GM18873 (cell line): ENCODE data around the gene PDCL2.

Experiments used
- ATAC-seq: cut with Tn5 transposase; IDR thresholded peaks from one replicate; pipeline ENCODE4 v1.9.1; 2021; ENCODE audit warnings: mild to moderate bottlenecking, moderate library complexity, moderate number of reproducible peaks; ENCODE audit not compliant: unreplicated experiment, low FRiP score

Gene PDCL2

GRCh38 chr4:55543858-55544257 is 48.2 kb downstream of the PDCL2 start:
- no peak for ATAC-seq

- no peak for ATAC-seq
These were observed 51.8 kb downstream of the PDCL2 start for GRCh38 chr4:55540271-55540670.

GRCh38 chr4:55539658-55540057 is 52.4 kb downstream of the PDCL2 start:
- no peak for ATAC-seq

- ATAC-seq, result no peak
These were observed 53.5 kb downstream of the PDCL2 start for GRCh38 chr4:55538531-55538930.

- ATAC-seq, result no peak
These were observed 57.7 kb downstream of the PDCL2 start for GRCh38 chr4:55534306-55534705.

GRCh38 chr4:55530691-55531090 is 61.4 kb downstream of the PDCL2 start:
- no peak for ATAC-seq

- no peak for ATAC-seq
These were observed 61.9 kb downstream of the PDCL2 start for GRCh38 chr4:55530167-55530566.

GRCh38 chr4:55528491-55528890 is 63.6 kb downstream of the PDCL2 start:
- ATAC-seq, result no peak

GRCh38 chr4:55524844-55525571 is 67.0 kb downstream of the PDCL2 start:
- ATAC-seq, result no peak

GRCh38 chr4:55518442-55518841 is 73.6 kb downstream of the PDCL2 start:
- no peak for ATAC-seq

GRCh38 chr4:55517526-55518229 is 74.4 kb downstream of the PDCL2 start:
- peak; percentile 84 for ATAC-seq

GRCh38 chr4:55512922-55513571 is 79.0 kb downstream of the PDCL2 start:
- no peak for ATAC-seq

GRCh38 chr4:55512077-55512476 is 80.0 kb downstream of the PDCL2 start:
- ATAC-seq, result no peak

- no peak for ATAC-seq
These were observed 81.4 kb downstream of the PDCL2 start for GRCh38 chr4:55510685-55511084.

GRCh38 chr4:55509266-55509665 is 82.8 kb downstream of the PDCL2 start:
- no peak for ATAC-seq

- ATAC-seq, result no peak
These were observed 84.4 kb downstream of the PDCL2 start for GRCh38 chr4:55507612-55508011.
